ENCODE data around the gene MAL.

The MAL gene

GRCh38 chr2:95099910-95100309 lies 74.4 kb downstream of the MAL start:
- no peak for DNase-seq (ENCODE audit: low read depth)
